WTC11 (cell line): Measurements from ENCODE around the gene CD93. TPM values are rescaled to one million over a fixed set of nuclear protein-coding genes. Genes with fewer than 3 reads are reported as not detected.
A peak's percentile ranks its signal among the peaks of the same experiment; 100 is the strongest.

Experiments used
- ATAC-seq: fragments of 200-7000 bp; cut with Tn5 transposase; 2 replicates; pipeline ENCODE4 v1.10.0; 2021; ENCODE audit warnings: mild to moderate bottlenecking, moderate library complexity
- CTCF ChIA-PET: fragments of 300-600 bp; sonication (Branson Sonifier 250); formaldehyde crosslinking; loops from one replicate; lab custom pipeline; 2021; ENCODE audit warnings: antibody characterized with exemption; lab: Charles Lee
- POLR2A ChIA-PET: fragments of 350-600 bp; sonication (Branson Sonifier 250); formaldehyde crosslinking; loops from one replicate; lab custom pipeline; 2021; ENCODE audit warnings: antibody characterized with exemption; lab: Charles Lee
- DNase-seq: peaks from one replicate; pipeline ENCODE4 v3.0.0; 2021; ENCODE audit warnings: low spot score
- H3K27ac Mint-ChIP-seq: 2 replicates; pipeline ENCODE4 v1.8.0; 2021; ENCODE audit warnings: mixed read lengths
- H3K27me3 Mint-ChIP-seq: 2 replicates; pipeline ENCODE4 v1.8.0; 2021; ENCODE audit warnings: low read depth, mild to moderate bottlenecking, moderate library complexity, mixed read lengths
- H3K36me3 Mint-ChIP-seq: 2 replicates; pipeline ENCODE4 v1.8.0; 2021; ENCODE audit warnings: mixed read lengths
- H3K4me1 Mint-ChIP-seq: 2 replicates; pipeline ENCODE4 v1.8.0; 2022; ENCODE audit warnings: mixed read lengths
- H3K4me3 Mint-ChIP-seq: 2 replicates; pipeline ENCODE4 v1.8.0; 2021; ENCODE audit warnings: mild to moderate bottlenecking, moderate library complexity, mixed read lengths
- H3K9me3 Mint-ChIP-seq: 2 replicates; pipeline ENCODE4 v1.8.0; 2021; ENCODE audit warnings: mixed read lengths
- AR ChIP-seq: fragments of 250-450 bp; sonication (Bioruptor Pico); IDR thresholded peaks from 2 replicates; pipeline ENCODE4 v1.9.0; 2021; ENCODE audit warnings: mild to moderate bottlenecking
- ARID4B ChIP-seq: sonication (generic); formaldehyde crosslinking; IDR thresholded peaks from 2 replicates; pipeline ENCODE4 v1.8.0; 2023; ENCODE audit warnings: missing genetic modification reagents, mild to moderate bottlenecking, borderline replicate concordance
- ATF1 ChIP-seq: sonication (generic); formaldehyde crosslinking; IDR thresholded peaks from 2 replicates; pipeline ENCODE4 v1.8.1; 2023; ENCODE audit warnings: mild to moderate bottlenecking, moderate library complexity, missing genetic modification reagents
- ATF3 ChIP-seq: sonication (generic); formaldehyde crosslinking; conservative IDR thresholded peaks from 2 replicates; pipeline ENCODE4 v1.8.1; 2022; ENCODE audit warnings: mild to moderate bottlenecking, missing genetic modification reagents
- ATF6 ChIP-seq: sonication (generic); formaldehyde crosslinking; IDR thresholded peaks from 2 replicates; pipeline ENCODE4 v1.8.1; 2023; ENCODE audit warnings: mild to moderate bottlenecking, missing genetic modification reagents
- CBFB ChIP-seq: sonication (generic); formaldehyde crosslinking; IDR thresholded peaks from 2 replicates; pipeline ENCODE4 v1.8.1; 2022; ENCODE audit warnings: mild to moderate bottlenecking, low read depth, missing genetic modification reagents
- ESRRA ChIP-seq: sonication (generic); formaldehyde crosslinking; IDR thresholded peaks from 2 replicates; pipeline ENCODE4 v1.8.1; 2022; ENCODE audit warnings: mild to moderate bottlenecking, missing genetic modification reagents, borderline replicate concordance
- FOXK1 ChIP-seq: sonication (generic); formaldehyde crosslinking; IDR thresholded peaks from 2 replicates; pipeline ENCODE4 v1.8.0; 2022; ENCODE audit warnings: mild to moderate bottlenecking, moderate library complexity, missing genetic modification reagents
- GTF2I ChIP-seq: fragments of 250-450 bp; sonication (Bioruptor Pico); conservative IDR thresholded peaks from 2 replicates; pipeline ENCODE4 v1.4.0; 2021; ENCODE audit warnings: mild to moderate bottlenecking
- HMGXB4 ChIP-seq: sonication (generic); formaldehyde crosslinking; IDR thresholded peaks from 2 replicates; pipeline ENCODE4 v1.8.1; 2023; ENCODE audit warnings: mild to moderate bottlenecking, moderate library complexity, missing genetic modification reagents
- IRF2 ChIP-seq: sonication (generic); formaldehyde crosslinking; IDR thresholded peaks from 2 replicates; pipeline ENCODE4 v1.8.0; 2022; ENCODE audit warnings: low read depth, missing genetic modification reagents, borderline replicate concordance
- MYBL2 ChIP-seq: sonication (generic); formaldehyde crosslinking; IDR thresholded peaks from 2 replicates; pipeline ENCODE4 v1.8.1; 2023; ENCODE audit warnings: mild to moderate bottlenecking, moderate library complexity, missing genetic modification reagents
- TEAD1 ChIP-seq: sonication (generic); formaldehyde crosslinking; IDR thresholded peaks from 2 replicates; pipeline ENCODE4 v1.8.0; 2022; ENCODE audit warnings: mild to moderate bottlenecking, missing genetic modification reagents
- TP53 ChIP-seq: sonication (generic); formaldehyde crosslinking; IDR thresholded peaks from 2 replicates; pipeline ENCODE4 v1.8.1; 2023; ENCODE audit warnings: mild to moderate bottlenecking, missing genetic modification reagents
- USF2 ChIP-seq: sonication (generic); formaldehyde crosslinking; IDR thresholded peaks from 2 replicates; pipeline ENCODE4 v1.8.1; 2023; ENCODE audit warnings: mild to moderate bottlenecking, missing genetic modification reagents, moderate library complexity
- ZNF263 ChIP-seq: sonication (generic); formaldehyde crosslinking; IDR thresholded peaks from 2 replicates; pipeline ENCODE4 v1.8.1; 2022; ENCODE audit warnings: low read depth, mild to moderate bottlenecking, moderate library complexity, missing genetic modification reagents
- ZSCAN18 ChIP-seq: fragments of 250-450 bp; sonication (Bioruptor Pico); IDR thresholded peaks from 2 replicates; pipeline ENCODE4 v2.1.2; 2022; ENCODE audit warnings: mild to moderate bottlenecking, moderate library complexity
- total RNA-seq: library from RNA; stranded (reverse); gene quantifications from 3 replicates; pipeline ENCODE4 v1.2.3, GENCODE V29; 2021

Gene CD93
- total RNA-seq, 1 experiment from 2014 or later, result 0.09 TPM

GRCh38 chr20:23048283-23049200 lies 37.6 kb downstream of the CD93 start (continued):
- TF ChIP-seq AR (CRISPR knock-in tag), result no peak
- peak; percentile 36; the same call in 1 of the 2 replicates for TF ChIP-seq USF2 (CRISPR knock-in tag)
- TF ChIP-seq HMGXB4, result peak; percentile 32; the same call in 1 of the 2 replicates
- TF ChIP-seq ATF1 (CRISPR knock-in tag), result no peak
- peak; percentile 75; the same call in 1 of the 2 replicates for TF ChIP-seq TEAD1 (CRISPR knock-in tag)
- TF ChIP-seq CBFB (CRISPR knock-in tag), result peak; percentile 93; the same call in 1 of the 2 replicates
- TF ChIP-seq ZNF263 (CRISPR knock-in tag), result 0 out of 2 replicates have a peak, but pooled peaks have one; percentile 64
- TF ChIP-seq TP53 (CRISPR knock-in tag), result peak; percentile 83
- no peak for TF ChIP-seq GTF2I
- peak; percentile 73; the same call in 1 of the 2 replicates for TF ChIP-seq ESRRA (CRISPR knock-in tag)
- peak; percentile 64; the same call in 1 of the 2 replicates for TF ChIP-seq MYBL2 (CRISPR knock-in tag)
- TF ChIP-seq ARID4B (CRISPR knock-in tag), result peak; percentile 86

GRCh38 chr20:23047738-23048214 lies 38.3 kb downstream of the CD93 start:
- no peak overlapping the region for H3K27ac Mint-ChIP-seq
- DNase-seq (peak; percentile 32), ATAC-seq (no peak)
- H3K36me3 Mint-ChIP-seq, result no peaks in the 10 kb centered on the region
- peak overlapping the region; percentile 47 for H3K4me3 Mint-ChIP-seq
- CTCF ChIA-PET, result interaction anchor here (1.5 to 6.0 kb wide), 4 partner anchors 13 to 356 kb away, joined by 3 to 41 read pairs (median 16); partner anchors contain the start of gene SSTR4
- H3K27me3 Mint-ChIP-seq, result peaks cover 92% of the 10 kb centered on the region
- H3K4me1 Mint-ChIP-seq, result peaks cover 44% of the 10 kb centered on the region
- POLR2A ChIA-PET, result no interaction called here
- H3K9me3 Mint-ChIP-seq, result no peaks in the 10 kb centered on the region
- TF ChIP-seq ZSCAN18 (CRISPR knock-in tag) (no peak), HMGXB4 (no peak), ATF3 (no peak), ATF6 (CRISPR knock-in tag) (no peak), IRF2 (no peak), FOXK1 (CRISPR knock-in tag) (no peak)
